Measurements from ENCODE around the gene JAKMIP3. TPM values are rescaled to one million over a fixed set of nuclear protein-coding genes. Genes with fewer than 3 reads are reported as not detected.

Gene JAKMIP3
- total RNA-seq, 1 experiment from 2014 or later, result 0.03 TPM

DNA sequence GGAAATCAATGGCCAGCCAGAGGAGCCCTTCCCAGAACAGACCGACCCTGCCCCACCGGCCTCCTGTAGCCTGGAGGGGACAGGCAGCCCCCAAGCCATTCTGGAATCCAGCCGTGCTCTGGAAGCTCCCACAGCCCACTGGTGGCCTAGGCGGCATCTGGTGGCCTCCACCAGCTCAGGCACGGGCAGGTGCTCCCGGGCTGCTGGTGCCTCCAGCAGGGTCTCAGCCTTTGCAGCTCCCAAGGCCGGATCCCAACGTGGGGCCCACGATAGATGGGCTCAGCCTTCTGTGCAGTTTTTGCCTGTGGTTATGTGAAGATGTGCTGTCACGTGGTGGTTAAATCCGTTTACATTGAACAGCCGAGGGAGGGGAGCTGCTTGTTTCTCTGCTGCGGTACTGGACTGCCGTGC is 44.4 kb downstream of the JAKMIP3 start:
- DNase-seq (ENCODE audit: low read depth), result no peak

- DNase-seq (ENCODE audit: low read depth), result no peak
Measured at GRCh38 chr10:132110713-132111112, 45.0 kb downstream of the JAKMIP3 start.

DNA sequence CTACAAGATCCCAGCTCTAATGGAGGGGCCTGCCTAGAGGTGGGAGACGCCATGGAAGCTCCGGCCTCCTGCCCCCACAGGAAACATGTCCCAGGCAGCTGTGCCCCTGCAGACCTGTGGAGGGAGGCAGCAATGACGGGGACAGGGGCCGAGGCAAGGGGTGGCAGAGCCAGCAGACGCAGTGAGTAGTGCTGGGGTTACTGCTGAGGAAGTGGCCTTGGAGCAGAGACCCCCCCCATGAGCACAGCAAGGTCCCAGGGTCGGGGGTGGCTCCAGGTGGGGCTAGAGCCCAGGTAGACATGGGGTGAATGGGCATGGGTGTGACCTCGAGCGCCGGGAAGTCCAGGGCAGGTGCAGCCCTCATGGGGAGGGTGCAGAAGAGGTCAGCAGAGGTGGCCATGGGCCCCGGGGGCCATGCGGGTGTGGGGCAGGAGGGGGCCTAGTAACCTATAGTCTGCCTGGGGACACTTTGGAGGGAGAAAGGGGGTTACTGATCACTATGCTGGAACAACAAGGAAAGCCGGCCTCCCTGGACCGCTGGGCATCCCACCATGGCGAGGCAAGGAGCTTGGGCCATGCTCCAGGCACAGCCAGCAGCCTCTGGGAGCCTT is 45.5 kb downstream of the JAKMIP3 start:
- no peak for DNase-seq (ENCODE audit: low read depth)

- no peak for DNase-seq (ENCODE audit: low read depth)
Measured at GRCh38 chr10:132111871-132112341, 46.2 kb downstream of the JAKMIP3 start.

- DNase-seq (ENCODE audit: low read depth), result no peak
Measured at GRCh38 chr10:132112611-132113010, 46.9 kb downstream of the JAKMIP3 start.

DNA sequence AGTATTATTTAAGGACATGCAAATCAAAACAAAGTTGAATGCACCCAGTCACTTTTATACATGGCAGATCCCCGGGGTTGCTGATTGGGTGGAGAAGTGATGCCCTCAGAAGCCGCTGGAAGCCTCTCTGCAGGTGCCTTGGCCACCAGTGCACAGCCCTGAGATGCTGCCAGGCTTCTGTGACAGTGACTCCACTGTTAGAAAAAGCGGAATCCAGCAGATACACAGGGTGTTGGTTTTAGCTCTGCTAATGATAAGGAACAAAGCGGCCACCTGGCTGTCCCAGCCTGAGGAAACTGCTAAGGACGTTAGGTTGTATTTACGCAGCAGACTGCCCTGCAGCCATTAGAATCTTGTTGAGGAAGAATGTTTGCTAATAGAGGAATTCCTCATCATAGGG is 47.5 kb downstream of the JAKMIP3 start:
- DNase-seq (ENCODE audit: low read depth), result no peak

DNA sequence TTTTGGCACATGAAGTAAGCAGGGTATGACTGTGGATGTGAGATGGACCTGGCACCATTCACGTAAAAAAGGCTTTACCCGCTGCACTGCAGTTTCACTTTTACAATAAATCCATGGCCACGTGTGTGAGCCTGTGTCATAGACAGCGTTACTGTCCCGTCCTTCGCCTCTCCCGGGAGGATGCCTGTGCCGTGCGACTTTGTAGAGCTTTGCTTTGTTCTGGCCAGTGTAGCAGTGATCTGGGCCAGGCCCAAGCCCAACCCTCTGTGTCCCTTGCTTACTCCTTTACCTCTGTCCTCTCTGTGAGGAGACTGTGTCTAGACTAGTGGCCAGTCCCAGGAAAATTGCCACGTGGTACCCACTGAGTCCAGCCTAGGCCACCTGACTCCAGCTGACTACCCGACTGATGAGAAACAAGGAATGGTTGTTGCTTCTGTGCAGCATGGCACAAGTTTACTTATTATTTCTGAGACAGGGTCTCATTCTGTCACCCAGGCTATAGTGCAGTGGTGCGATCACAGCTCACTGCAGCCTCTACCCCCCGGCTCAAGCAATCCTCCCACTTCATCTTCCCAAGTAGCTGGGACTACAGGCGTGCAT is 48.1 kb downstream of the JAKMIP3 start:
- DNase-seq (ENCODE audit: low read depth), result no peak

GRCh38 chr10:132114953-132115520 is 49.3 kb downstream of the JAKMIP3 start:
- no peak for DNase-seq (ENCODE audit: low read depth)

Other genes with a start within 250 kb of the JAKMIP3 start
- gene PPP2R2D, start 164.9 kb upstream of the JAKMIP3 start, total RNA-seq (2014; rRNA removed; shearing (Covaris generic)), result 30.1 and 31.5 TPM in 2 replicates
- 94.8 and 105 TPM in 2 replicates for gene BNIP3, start 84.0 kb upstream of the JAKMIP3 start, total RNA-seq (2014; rRNA removed; shearing (Covaris generic))
- not detected in 2 replicates for gene DPYSL4, start 121.0 kb downstream of the JAKMIP3 start, total RNA-seq (2014; rRNA removed; shearing (Covaris generic))
- 11.5 and 14.4 TPM in 2 replicates for gene STK32C, start 242.0 kb downstream of the JAKMIP3 start, total RNA-seq (2014; rRNA removed; shearing (Covaris generic))

Data from HT1080 (cell line).